Stimulated activated CD4-positive, alpha-beta T cell treated with anti-CD3 and anti-CD28 coated beads, Interleukin-4, amount 100 ng/mL, for 1 hour (primary cell): ENCODE results near the gene NTRK2.

Experiments used
- DNase-seq: peaks from one replicate; pipeline ENCODE4 v3.0.0-alpha.2; 2020

Gene NTRK2

GRCh38 chr9:84785792-84786547, 116.4 kb downstream of the NTRK2 start:
- DNase-seq: no peak

GRCh38 chr9:84788803-84789462, 119.4 kb downstream of the NTRK2 start:
- no peak for DNase-seq

GRCh38 chr9:84789463-84789830, 119.9 kb downstream of the NTRK2 start:
- no peak for DNase-seq

- DNase-seq: no peak
Measured at GRCh38 chr9:84791643-84792042, 122.1 kb downstream of the NTRK2 start.

GRCh38 chr9:84793251-84793650, 123.7 kb downstream of the NTRK2 start:
- no peak for DNase-seq

GRCh38 chr9:84794981-84795637, 125.6 kb downstream of the NTRK2 start:
- DNase-seq: no peak

GRCh38 chr9:84796404-84796803, 126.9 kb downstream of the NTRK2 start:
- no peak for DNase-seq

- DNase-seq: no peak
Measured at GRCh38 chr9:84799251-84799650, 129.7 kb downstream of the NTRK2 start.

- DNase-seq: no peak
Measured at GRCh38 chr9:84804951-84805694, 135.6 kb downstream of the NTRK2 start.

GRCh38 chr9:84807431-84807830, 137.9 kb downstream of the NTRK2 start:
- no peak for DNase-seq

GRCh38 chr9:84807870-84808390, 138.4 kb downstream of the NTRK2 start:
- DNase-seq: no peak

GRCh38 chr9:84808416-84808815, 138.9 kb downstream of the NTRK2 start:
- DNase-seq: no peak

GRCh38 chr9:84811072-84811750, 141.7 kb downstream of the NTRK2 start:
- DNase-seq: no peak

GRCh38 chr9:84811751-84812074, 142.2 kb downstream of the NTRK2 start:
- no peak for DNase-seq

- DNase-seq: no peak
Measured at GRCh38 chr9:84812355-84812754, 142.8 kb downstream of the NTRK2 start.

GRCh38 chr9:84812847-84813246, 143.3 kb downstream of the NTRK2 start:
- DNase-seq: no peak

- no peak for DNase-seq
Measured at GRCh38 chr9:84815554-84815953, 146.0 kb downstream of the NTRK2 start.

GRCh38 chr9:84817038-84817437, 147.5 kb downstream of the NTRK2 start:
- no peak for DNase-seq

- DNase-seq: no peak
Measured at GRCh38 chr9:84818791-84819190, 149.3 kb downstream of the NTRK2 start.

- no peak for DNase-seq
Measured at GRCh38 chr9:84819491-84819991, 150.0 kb downstream of the NTRK2 start.

GRCh38 chr9:84821431-84821830, 151.9 kb downstream of the NTRK2 start:
- DNase-seq: no peak

- no peak for DNase-seq
Measured at GRCh38 chr9:84822589-84823233, 153.2 kb downstream of the NTRK2 start.
